T-cell (primary cell): Measurements from ENCODE around the gene LGI1. TPM values are rescaled to one million over a fixed set of nuclear protein-coding genes. Genes with fewer than 3 reads are reported as not detected.

Experiments used
- ATAC-seq, 4 experiments: fragments of 200-7000 bp in 3 of 4; fragments of 150-1000 bp in 1 of 4; cut with Tn5 transposase; replicated peaks in 1 of 4; 1 replicate in 3 of 4; 2 replicates in 1 of 4; pipeline ENCODE4 v1.10.0; 2021; ENCODE audit warnings: moderate library complexity in 3 of 4, mild to moderate bottlenecking in 2 of 4, moderate number of reproducible peaks in 1 of 4
- CTCF ChIA-PET, 2 donors: fragments of 300-600 bp; sonication (Branson Sonifier 250); formaldehyde crosslinking; loops; one replicate each; lab custom pipeline; 2022; ENCODE audit warnings: antibody characterized with exemption in 2 of 2; lab: Charles Lee
- POLR2A ChIA-PET, 2 donors: fragments of 300-600 bp; sonication (Branson Sonifier 250); formaldehyde crosslinking; loops; one replicate each; lab custom pipeline; 2022; ENCODE audit warnings: antibody characterized with exemption in 2 of 2; lab: Charles Lee
- DNase-seq, 35 experiments: peaks; one replicate each; pipeline versions ENCODE4 v3.0.0 to v3.0.0-alpha.2; 2013 to 2023
- H3K27ac ChIP-seq: one replicate; pipeline ENCODE4 v1.5.1; 2013; ENCODE audit warnings: low read length
- H3K27me3 ChIP-seq, 2 experiments: replicated peaks in 1 of 2; 1 replicate in 1 of 2; 2 replicates in 1 of 2; pipeline versions ENCODE4 v1.6.1 to v1.7.0; 2013; ENCODE audit warnings: low read length in 1 of 2, mixed read lengths in 1 of 2; ENCODE audit not compliant: control insufficient read depth in 2 of 2, insufficient read depth in 2 of 2; ENCODE audit errors: extremely low read depth in 1 of 2
- H3K36me3 ChIP-seq, 2 donors: 1 replicate in 1 of 2; 2 replicates in 1 of 2; pipeline versions ENCODE4 v1.6.1 to v1.7.0; 2013; ENCODE audit warnings: low read length in 1 of 2; ENCODE audit not compliant: control insufficient read depth in 2 of 2, insufficient read depth in 1 of 2; ENCODE audit errors: extremely low read depth in 1 of 2
- H3K4me1 ChIP-seq, 2 experiments: 1 replicate in 1 of 2; 2 replicates in 1 of 2; pipeline versions ENCODE4 v1.6.1 to v1.7.0; 2013; ENCODE audit warnings: low read length in 2 of 2, mixed read lengths in 1 of 2; ENCODE audit not compliant: insufficient read depth in 2 of 2, control insufficient read depth in 1 of 2; ENCODE audit errors: extremely low read depth in 1 of 2
- H3K4me3 ChIP-seq, 2 donors: 1 replicate in 1 of 2; 2 replicates in 1 of 2; pipeline versions ENCODE4 v1.5.1 to v1.7.0; 2013; ENCODE audit warnings: mild to moderate bottlenecking in 2 of 2, low read length in 1 of 2, moderate library complexity in 1 of 2; ENCODE audit not compliant: control insufficient read depth in 1 of 2; ENCODE audit errors: extremely low read depth in 1 of 2
- H3K9me3 ChIP-seq: 2 replicates; pipeline ENCODE4 v1.7.0; 2013
- H3K27ac Mint-ChIP-seq, 2 donors: one replicate each; pipeline ENCODE4 v1.8.0; 2020 to 2021; ENCODE audit warnings: mild to moderate bottlenecking in 2 of 2, mixed read lengths in 2 of 2
- H3K27me3 Mint-ChIP-seq, 2 donors: one replicate each; pipeline ENCODE4 v1.8.0; 2021 to 2022; ENCODE audit warnings: mixed read lengths in 2 of 2
- H3K36me3 Mint-ChIP-seq: one replicate; pipeline ENCODE4 v1.8.0; 2021; ENCODE audit warnings: mixed read lengths
- H3K4me1 Mint-ChIP-seq, 3 donors: one replicate each; pipeline ENCODE4 v1.8.0; 2020 to 2022; ENCODE audit warnings: mixed read lengths in 3 of 3, mild to moderate bottlenecking in 1 of 3
- H3K4me3 Mint-ChIP-seq, 3 donors: one replicate each; pipeline ENCODE4 v1.8.0; 2020 to 2022; ENCODE audit warnings: mild to moderate bottlenecking in 3 of 3, mixed read lengths in 3 of 3, moderate library complexity in 3 of 3
- H3K9me3 Mint-ChIP-seq, 3 donors: one replicate each; pipeline ENCODE4 v1.8.0; 2020 to 2022; ENCODE audit warnings: mixed read lengths in 3 of 3
- WGBS: methylation state at CpG from one replicate; pipeline ENCODE4 v1.1.5; 2013; ENCODE audit warnings: missing lambda C conversion rate; ENCODE audit not compliant: insufficient coverage; 5-methylcytosine and 5-hydroxymethylcytosine counted together
- total RNA-seq, 35 experiments: library from RNA in 6 of 35; stranded (reverse) in 6 of 35; fragments of 120-200 nt in 1 of 35; gene quantifications; one replicate each; pipeline versions ENCODE4 v1.2.1 to v1.2.4 and lab custom pipeline; 2013 to 2026

LGI1 gene
- total RNA-seq, 5 donors from 2014 or later (not counting 1 experiment from before 2014, with no cell fraction given): not detected

DNA sequence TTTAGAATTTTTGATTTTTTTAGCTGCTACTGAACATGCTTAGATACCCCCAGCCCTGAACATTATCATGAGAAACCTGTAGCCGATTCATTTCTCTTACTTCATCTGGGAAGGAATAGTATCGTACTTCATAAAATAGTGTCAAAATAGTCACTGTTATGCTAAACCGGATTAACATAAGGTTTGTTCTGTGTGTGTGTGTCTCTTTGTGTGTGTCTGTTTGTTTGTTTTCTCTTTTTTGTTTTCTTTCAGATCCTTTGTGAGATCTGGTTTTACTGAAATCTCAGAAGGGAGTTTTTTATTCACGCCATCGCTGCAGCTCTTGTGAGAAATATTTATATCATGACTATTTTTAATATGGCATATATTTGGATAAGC lies 761 bp downstream of the LGI1 start:
- 60% methylated on average over 1 of the region's 5 CpGs for WGBS
- no peaks in the 10 kb centered on the region for H3K36me3 Mint-ChIP-seq
- H3K27me3 Mint-ChIP-seq: peaks cover 46 to 51% of the 10 kb centered on the region in 2 donors
- no peak overlapping the region for H3K27ac Mint-ChIP-seq
- Histone ChIP-seq H3K9me3 (no peaks in the 10 kb centered on the region), H3K36me3 (no peaks in the 10 kb centered on the region), H3K27ac (no peak overlapping the region), H3K4me1 (no peaks in the 10 kb centered on the region), H3K4me3 (no peak overlapping the region), H3K27me3 (peaks cover 10 to 15% of the 10 kb centered on the region in 2 experiments)
- CTCF ChIA-PET: no interaction called here
- DNase-seq (no peak), ATAC-seq (no peak)
- H3K4me3 Mint-ChIP-seq: no peak overlapping the region
- POLR2A ChIA-PET: no interaction called here
- no peaks in the 10 kb centered on the region for H3K9me3 Mint-ChIP-seq
- peaks cover 6 to 8% (median 8%) of the 10 kb centered on the region in 3 donors for H3K4me1 Mint-ChIP-seq

DNA sequence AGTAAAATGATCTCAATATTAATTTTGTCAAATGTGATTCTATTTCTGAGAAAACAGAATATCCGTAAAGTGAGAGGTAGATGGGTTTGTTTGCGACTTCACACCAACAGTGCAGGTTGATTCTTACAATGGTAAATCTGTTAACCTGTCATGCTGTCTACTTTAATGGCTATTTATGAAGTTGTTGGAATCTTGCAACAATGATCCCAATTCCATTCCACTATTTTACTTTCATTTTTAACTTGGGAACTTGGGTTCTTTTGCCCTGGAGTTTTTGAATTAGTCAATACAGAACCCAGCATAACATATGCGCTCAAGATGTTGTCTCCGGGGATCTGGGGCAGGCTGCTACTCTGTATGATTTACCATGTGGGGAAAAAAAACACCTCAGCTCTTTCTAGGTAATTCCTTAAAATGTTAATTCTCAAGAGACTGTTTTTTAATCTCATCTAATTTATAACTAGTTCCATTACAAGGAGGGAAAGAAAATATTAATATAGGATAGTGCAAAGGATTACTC lies 1.2 kb downstream of the LGI1 start:
- Histone ChIP-seq H3K9me3 (no peaks in the 10 kb centered on the region), H3K4me1 (no peaks in the 10 kb centered on the region), H3K27ac (no peak overlapping the region), H3K36me3 (no peaks in the 10 kb centered on the region), H3K4me3 (no peak overlapping the region), H3K27me3 (peaks cover 10 to 15% of the 10 kb centered on the region in 2 experiments)
- no peaks in the 10 kb centered on the region for H3K9me3 Mint-ChIP-seq
- peaks cover 6 to 8% (median 8%) of the 10 kb centered on the region in 3 donors for H3K4me1 Mint-ChIP-seq
- peaks cover 49 to 52% of the 10 kb centered on the region in 2 donors for H3K27me3 Mint-ChIP-seq
- no peak overlapping the region for H3K27ac Mint-ChIP-seq
- no peak for DNase-seq
- ChIA-PET CTCF (no interaction called here), POLR2A (no interaction called here)
- no peak overlapping the region for H3K4me3 Mint-ChIP-seq
- WGBS: no CpG with 5 or more reads among the region's 4 CpGs
- no peaks in the 10 kb centered on the region for H3K36me3 Mint-ChIP-seq
- ATAC-seq: no peak

DNA sequence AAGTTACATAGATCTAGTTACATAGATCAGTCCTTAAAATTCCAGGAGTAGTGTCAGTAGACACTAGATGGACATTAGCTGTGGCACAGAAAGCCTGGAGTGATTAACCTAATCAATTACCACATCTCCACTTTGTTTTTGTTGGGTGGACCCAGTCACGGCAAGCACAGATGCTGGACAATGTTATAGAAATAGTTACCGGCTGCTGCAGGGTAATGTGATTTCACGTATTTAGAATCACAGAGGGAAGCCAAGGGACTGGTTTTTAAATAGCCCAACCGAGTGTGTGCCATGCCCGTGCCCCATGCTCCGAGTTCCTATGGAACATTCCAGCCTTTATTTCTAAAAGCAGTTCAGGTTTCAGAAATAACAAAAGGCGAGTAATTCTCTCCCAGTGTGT lies 2.8 kb downstream of the LGI1 start:
- ChIA-PET POLR2A (no interaction called here), CTCF (no interaction called here)
- Mint-ChIP-seq H3K4me3 (no peak overlapping the region), H3K4me1 (peaks cover 6 to 8% (median 8%) of the 10 kb centered on the region in 3 donors), H3K27ac (no peak overlapping the region), H3K36me3 (no peaks in the 10 kb centered on the region), H3K27me3 (peaks cover 51 to 58% of the 10 kb centered on the region in 2 donors), H3K9me3 (no peaks in the 10 kb centered on the region)
- no peaks in the 10 kb centered on the region for H3K9me3 ChIP-seq
- DNase-seq (no peak), ATAC-seq (no peak)
- H3K4me3 ChIP-seq: no peak overlapping the region
- H3K27me3 ChIP-seq: peaks cover 6 to 15% of the 10 kb centered on the region in 2 experiments
- H3K36me3 ChIP-seq: no peaks in the 10 kb centered on the region
- WGBS: 81% methylated on average over 7 of the region's 7 CpGs
- H3K4me1 ChIP-seq: no peaks in the 10 kb centered on the region
- no peak overlapping the region for H3K27ac ChIP-seq

DNA sequence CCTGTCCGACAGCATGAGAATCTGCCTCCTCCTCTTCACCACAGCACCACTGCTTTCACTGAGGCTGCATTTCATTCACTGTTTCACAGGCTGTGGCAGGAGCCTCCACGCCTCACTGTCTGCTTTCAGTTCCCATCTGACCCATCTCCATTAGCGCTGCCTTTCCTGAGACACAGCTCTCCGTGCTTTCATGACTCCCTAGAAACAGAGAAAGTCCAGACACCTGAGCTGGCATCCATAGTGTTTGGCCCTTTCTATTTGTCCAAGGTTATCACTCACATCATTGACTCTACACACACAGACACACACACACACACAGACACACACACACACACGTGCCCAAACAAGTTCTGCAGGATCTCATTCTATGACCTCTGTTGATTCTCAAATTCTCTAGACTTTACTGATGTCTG lies 5.2 kb downstream of the LGI1 start:
- H3K27me3 ChIP-seq: peaks cover 4 to 10% of the 10 kb centered on the region in 2 experiments
- no peak overlapping the region for H3K27ac ChIP-seq
- Mint-ChIP-seq H3K9me3 (no peaks in the 10 kb centered on the region), H3K36me3 (no peaks in the 10 kb centered on the region), H3K27me3 (peaks cover 45 to 53% of the 10 kb centered on the region in 2 donors), H3K4me1 (peaks cover 2 to 5% (median 4%) of the 10 kb centered on the region in 3 donors), H3K4me3 (no peak overlapping the region), H3K27ac (no peak overlapping the region)
- no peak for DNase-seq
- ATAC-seq: no peak
- ChIA-PET POLR2A (no interaction called here), CTCF (no interaction called here)
- no peaks in the 10 kb centered on the region for H3K36me3 ChIP-seq
- H3K4me3 ChIP-seq: no peak overlapping the region
- H3K4me1 ChIP-seq: no peaks in the 10 kb centered on the region
- H3K9me3 ChIP-seq: no peaks in the 10 kb centered on the region
- 78% methylated on average over 4 of the region's 5 CpGs for WGBS

DNA sequence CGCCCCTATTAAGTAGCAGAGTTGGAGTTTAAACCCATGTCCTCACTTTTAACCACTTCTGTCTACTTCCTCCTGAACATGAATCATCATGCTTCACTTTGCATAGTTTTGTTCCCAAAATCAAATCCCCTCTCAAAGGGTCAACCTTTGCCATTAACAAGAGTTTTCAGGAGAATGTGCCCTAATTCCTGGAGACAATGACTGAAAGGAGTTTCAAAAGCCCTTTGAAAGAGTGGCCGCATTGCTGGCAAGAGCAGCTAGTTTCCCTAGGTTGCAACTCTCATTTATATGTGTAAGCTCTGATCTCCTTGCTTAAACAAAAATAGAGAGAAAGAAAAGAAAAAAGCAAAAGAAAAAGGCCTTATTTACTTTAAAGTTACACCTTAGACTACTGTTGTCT lies 9.2 kb downstream of the LGI1 start:
- Mint-ChIP-seq H3K9me3 (no peaks in the 10 kb centered on the region), H3K27me3 (peaks cover 26 to 40% of the 10 kb centered on the region in 2 donors), H3K27ac (no peak overlapping the region)

DNA sequence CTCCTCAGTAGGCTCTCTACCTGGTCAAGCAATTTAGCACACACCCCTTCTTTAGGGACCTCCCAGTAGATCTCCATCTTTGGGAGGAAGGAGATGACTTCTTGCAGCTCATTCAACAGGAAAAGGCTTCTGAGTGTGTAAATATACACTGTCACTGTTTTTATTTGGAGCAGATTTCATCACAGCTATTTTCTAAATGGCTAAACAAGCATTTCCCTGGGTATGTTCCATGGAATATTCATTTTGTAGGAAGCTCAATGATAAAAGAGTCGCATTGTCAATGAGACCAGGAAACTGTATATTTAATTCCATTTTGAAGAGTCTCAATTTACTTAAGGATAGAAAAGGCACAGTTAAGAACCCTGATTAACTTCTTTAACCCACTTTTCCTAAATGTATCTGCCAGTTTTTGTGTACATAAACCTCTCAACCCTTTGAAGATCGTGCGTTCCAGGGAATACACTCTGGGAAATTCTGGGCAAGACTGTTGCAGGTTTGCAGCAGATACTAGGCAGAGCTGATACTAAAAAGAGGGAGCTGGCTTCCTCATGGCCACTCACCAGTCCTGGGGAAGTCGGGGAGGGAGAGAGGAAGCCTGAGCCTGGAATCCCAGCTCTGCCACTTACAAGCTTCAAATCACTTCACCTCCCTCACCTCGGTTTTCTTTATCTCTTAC lies 10.1 kb downstream of the LGI1 start:
- peaks cover 22 to 36% of the 10 kb centered on the region in 2 donors for H3K27me3 Mint-ChIP-seq
- POLR2A ChIA-PET: no interaction called here
- ATAC-seq: no peak
- CTCF ChIA-PET: no interaction called here
- no peaks in the 10 kb centered on the region for H3K9me3 Mint-ChIP-seq
- H3K4me3 Mint-ChIP-seq: no peak overlapping the region
- H3K36me3 Mint-ChIP-seq: no peaks in the 10 kb centered on the region
- no peaks in the 10 kb centered on the region for H3K4me1 Mint-ChIP-seq
- DNase-seq: no peak
- Histone ChIP-seq H3K36me3 (no peaks in the 10 kb centered on the region), H3K27me3 (peaks cover 0 to 3% of the 10 kb centered on the region in 2 experiments), H3K4me3 (no peak overlapping the region), H3K9me3 (no peaks in the 10 kb centered on the region), H3K4me1 (no peaks in the 10 kb centered on the region), H3K27ac (no peak overlapping the region)
- no peak overlapping the region for H3K27ac Mint-ChIP-seq
- WGBS: no CpG with 5 or more reads among the region's 5 CpGs

More for the DNA sequence above, 9.2 kb downstream of the LGI1 start:
- Histone ChIP-seq H3K9me3 (no peaks in the 10 kb centered on the region), H3K4me3 (no peak overlapping the region), H3K36me3 (no peaks in the 10 kb centered on the region), H3K27me3 (peaks cover 0 to 3% of the 10 kb centered on the region in 2 experiments), H3K27ac (no peak overlapping the region), H3K4me1 (no peaks in the 10 kb centered on the region)
- ATAC-seq (no peak), DNase-seq (no peak)
- POLR2A ChIA-PET: no interaction called here
- no CpG with 5 or more reads among the region's 2 CpGs for WGBS
- CTCF ChIA-PET: no interaction called here
- no peaks in the 10 kb centered on the region for H3K36me3 Mint-ChIP-seq
- H3K4me1 Mint-ChIP-seq: no peaks in the 10 kb centered on the region
- H3K4me3 Mint-ChIP-seq: no peak overlapping the region
